Activated CD8-positive, alpha-beta T cell treated with anti-CD3 and anti-CD28 coated beads for 36 hours (primary cell): ENCODE measurements around the gene INPP4B. TPM values are rescaled to one million over a fixed set of nuclear protein-coding genes. Genes with fewer than 3 reads are reported as not detected.

ENCODE experiments used
- ATAC-seq: fragments of 200-7000 bp; cut with Tn5 transposase; one replicate; pipeline ENCODE4 v1.10.0; 2021; ENCODE audit warnings: mild to moderate bottlenecking, moderate library complexity
- CTCF ChIA-PET: fragments of 350-600 bp; sonication (Branson Sonifier 250); formaldehyde crosslinking; loops from one replicate; lab custom pipeline; 2021; ENCODE audit warnings: antibody characterized with exemption; lab: Charles Lee
- POLR2A ChIA-PET: fragments of 350-600 bp; sonication (Branson Sonifier 250); formaldehyde crosslinking; loops from one replicate; lab custom pipeline; 2021; ENCODE audit warnings: antibody characterized with exemption; lab: Charles Lee
- DNase-seq: peaks from one replicate; pipeline ENCODE4 v3.0.0-alpha.2; 2020
- H3K27ac Mint-ChIP-seq: one replicate; pipeline ENCODE4 v1.8.0; 2021; ENCODE audit warnings: mild to moderate bottlenecking, mixed read lengths
- H3K27me3 Mint-ChIP-seq: one replicate; pipeline ENCODE4 v1.8.0; 2021; ENCODE audit warnings: mixed read lengths
- H3K36me3 Mint-ChIP-seq: one replicate; pipeline ENCODE4 v1.8.0; 2021; ENCODE audit warnings: low read depth, mixed read lengths
- H3K4me1 Mint-ChIP-seq: one replicate; pipeline ENCODE4 v1.8.0; 2021; ENCODE audit warnings: low read depth, mixed read lengths
- H3K4me3 Mint-ChIP-seq: one replicate; pipeline ENCODE4 v1.8.0; 2021; ENCODE audit warnings: mild to moderate bottlenecking, moderate library complexity, mixed read lengths
- H3K9me3 Mint-ChIP-seq: one replicate; pipeline ENCODE4 v1.8.0; 2021; ENCODE audit warnings: mixed read lengths
- intact Hi-C: fragments of 100-400 bp; cut with micrococcal nuclease; formaldehyde crosslinking; loops from one replicate; pipeline ENCODE4 v1.10.0; 2022
- total RNA-seq, 2 experiments: library from RNA; stranded (reverse); gene quantifications; one replicate each; pipeline ENCODE4 v1.2.3, GENCODE V29; 2021
- TF ChIP-seq, protein P1 (sequence below): fragments of 200-600 bp; IDR thresholded peaks from one replicate; pipeline ENCODE4 v1.8.0; 2022; ENCODE audit warnings: antibody characterized with exemption, mild to moderate bottlenecking

Gene INPP4B
- total RNA-seq, 2 experiments from 2014 or later: 46.1 to 46.9 TPM

DNA sequence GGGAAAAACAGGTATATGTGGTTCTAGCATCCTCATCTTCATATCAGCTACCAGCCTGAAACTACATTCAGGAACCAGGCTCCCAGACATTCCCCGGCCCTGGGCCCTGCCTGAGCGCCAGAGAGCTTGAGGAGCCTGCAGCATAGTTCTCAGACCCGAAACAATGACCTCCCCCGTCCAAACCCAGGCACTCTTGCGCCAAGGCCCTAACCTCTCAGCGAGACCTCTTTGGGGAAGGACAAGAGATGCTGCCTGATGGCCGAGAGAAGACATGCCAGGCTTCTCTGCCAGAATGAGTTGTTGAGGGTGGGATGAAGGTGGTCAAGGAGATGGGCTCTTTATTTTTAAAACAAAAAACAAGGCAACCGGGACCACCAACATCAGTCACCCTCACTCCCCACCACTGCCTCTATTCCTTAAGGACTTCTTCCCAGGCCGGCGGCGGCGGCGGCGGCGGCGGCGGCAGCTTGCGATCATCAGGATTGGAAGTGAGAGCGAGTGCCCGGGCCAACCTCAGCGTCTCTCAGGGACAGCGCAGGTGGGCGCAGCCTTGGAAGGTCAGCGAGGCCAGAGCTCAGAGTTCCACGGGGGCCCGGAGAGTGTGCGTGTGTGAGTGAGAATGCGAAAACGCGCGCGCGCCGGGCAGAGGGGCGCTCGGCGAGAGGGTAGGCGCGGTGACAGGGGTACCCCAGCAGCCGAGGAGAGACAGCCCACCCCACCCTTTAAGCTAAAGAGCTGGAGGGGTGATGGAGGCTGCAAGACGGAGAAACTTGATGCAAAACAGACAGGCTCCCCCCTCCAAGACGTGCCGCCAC is 601 bp downstream of the INPP4B start:
- ATAC-seq (peak; percentile 4), DNase-seq (peak; percentile 2)
- no peak overlapping the region for H3K27ac Mint-ChIP-seq
- TF ChIP-seq, protein P1, sequence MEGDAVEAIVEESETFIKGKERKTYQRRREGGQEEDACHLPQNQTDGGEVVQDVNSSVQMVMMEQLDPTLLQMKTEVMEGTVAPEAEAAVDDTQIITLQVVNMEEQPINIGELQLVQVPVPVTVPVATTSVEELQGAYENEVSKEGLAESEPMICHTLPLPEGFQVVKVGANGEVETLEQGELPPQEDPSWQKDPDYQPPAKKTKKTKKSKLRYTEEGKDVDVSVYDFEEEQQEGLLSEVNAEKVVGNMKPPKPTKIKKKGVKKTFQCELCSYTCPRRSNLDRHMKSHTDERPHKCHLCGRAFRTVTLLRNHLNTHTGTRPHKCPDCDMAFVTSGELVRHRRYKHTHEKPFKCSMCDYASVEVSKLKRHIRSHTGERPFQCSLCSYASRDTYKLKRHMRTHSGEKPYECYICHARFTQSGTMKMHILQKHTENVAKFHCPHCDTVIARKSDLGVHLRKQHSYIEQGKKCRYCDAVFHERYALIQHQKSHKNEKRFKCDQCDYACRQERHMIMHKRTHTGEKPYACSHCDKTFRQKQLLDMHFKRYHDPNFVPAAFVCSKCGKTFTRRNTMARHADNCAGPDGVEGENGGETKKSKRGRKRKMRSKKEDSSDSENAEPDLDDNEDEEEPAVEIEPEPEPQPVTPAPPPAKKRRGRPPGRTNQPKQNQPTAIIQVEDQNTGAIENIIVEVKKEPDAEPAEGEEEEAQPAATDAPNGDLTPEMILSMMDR: no peak
- CTCF ChIA-PET: interaction anchor here (0.9 to 1.6 kb wide), 6 partner anchors 11 to 562 kb away, joined by 3 to 4 read pairs (median 4); no protein-coding TSS in a partner anchor
- peaks cover 30% of the 10 kb centered on the region for H3K27me3 Mint-ChIP-seq
- POLR2A ChIA-PET: interaction anchor here (0.5 kb wide), 1 partner anchor 290 kb away, joined by 3 read pairs; no protein-coding TSS in a partner anchor
- peaks cover 5% of the 10 kb centered on the region for H3K4me1 Mint-ChIP-seq
- H3K4me3 Mint-ChIP-seq: peak overlapping the region; percentile 83
- no peaks in the 10 kb centered on the region for H3K9me3 Mint-ChIP-seq
- intact Hi-C loops: loop anchor here (2.0 to 10.0 kb wide), 4 partner anchors 121 to 719 kb away; no protein-coding TSS in a partner anchor
- H3K36me3 Mint-ChIP-seq: no peaks in the 10 kb centered on the region

DNA sequence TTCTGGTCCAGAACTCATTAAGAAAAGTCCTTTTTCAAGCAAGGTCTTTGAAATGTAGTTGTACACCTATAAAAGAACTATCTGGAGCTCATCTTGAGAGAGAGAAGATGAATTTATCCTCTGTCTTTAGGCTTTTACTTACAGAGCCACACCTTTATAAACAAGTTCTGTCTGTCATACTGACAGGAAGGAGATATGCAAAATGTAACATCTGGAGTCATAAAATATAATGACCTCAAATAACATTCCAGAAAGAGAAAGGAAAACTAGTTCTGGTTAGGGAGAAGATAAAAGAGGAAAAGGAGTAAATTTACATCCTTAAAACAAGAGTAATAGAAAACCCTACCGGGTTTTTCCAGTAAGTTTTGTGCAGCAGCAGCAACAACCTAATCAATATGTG is 1.3 kb downstream of the INPP4B start:
- Mint-ChIP-seq H3K27ac (no peak overlapping the region), H3K27me3 (peaks cover 30% of the 10 kb centered on the region), H3K4me1 (peaks cover 5% of the 10 kb centered on the region), H3K9me3 (no peaks in the 10 kb centered on the region), H3K4me3 (peak overlapping the region; percentile 83), H3K36me3 (no peaks in the 10 kb centered on the region)
- DNase-seq (no peak), ATAC-seq (no peak)
- POLR2A ChIA-PET: interaction anchor here (0.8 kb wide), 1 partner anchor 428 kb away, joined by 3 read pairs; no protein-coding TSS in a partner anchor
- CTCF ChIA-PET: interaction anchor here (0.9 to 1.6 kb wide), 4 partner anchors 11 to 492 kb away, joined by 3 to 7 read pairs (median 4); no protein-coding TSS in a partner anchor
- TF ChIP-seq, protein P1: no peak
- intact Hi-C loops: loop anchor here (10.0 kb wide), 3 partner anchors 120 to 560 kb away; no protein-coding TSS in a partner anchor

DNA sequence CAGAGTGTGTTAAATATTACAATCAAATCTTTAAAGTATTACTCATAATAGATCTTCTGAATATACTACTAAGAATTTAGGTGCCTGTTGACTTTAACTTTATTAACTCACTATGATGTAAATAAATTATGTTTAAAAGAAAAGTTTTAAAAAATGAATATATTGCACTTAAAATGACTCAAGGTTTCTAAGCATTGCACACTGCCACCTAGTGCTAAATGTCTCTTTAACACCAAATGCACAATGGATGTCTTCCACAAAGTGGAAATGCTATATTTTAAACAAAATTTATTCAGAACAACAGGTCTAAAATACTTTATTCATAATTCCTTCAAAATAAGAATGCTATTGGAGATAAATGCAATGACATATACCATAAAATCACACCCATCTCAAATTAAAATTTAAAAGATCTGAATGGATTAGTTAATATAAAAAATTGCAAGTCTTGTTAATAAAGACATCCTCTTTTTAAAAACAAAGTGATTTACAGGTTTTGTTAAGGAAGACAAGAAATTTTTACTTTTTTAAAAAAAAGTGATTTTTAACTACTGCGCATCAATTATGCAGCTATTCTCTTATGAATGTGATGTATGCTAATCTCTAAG is 5.5 kb downstream of the INPP4B start:
- ATAC-seq (no peak), DNase-seq (peak; percentile 31)
- intact Hi-C loops: loop anchor here (10.0 kb wide), 3 partner anchors 116 to 556 kb away; no protein-coding TSS in a partner anchor
- POLR2A ChIA-PET: no interaction called here
- Mint-ChIP-seq H3K9me3 (no peaks in the 10 kb centered on the region), H3K36me3 (no peaks in the 10 kb centered on the region), H3K4me3 (no peak overlapping the region), H3K27ac (no peak overlapping the region), H3K4me1 (peaks cover 3% of the 10 kb centered on the region), H3K27me3 (peaks cover 15% of the 10 kb centered on the region)
- TF ChIP-seq, protein P1: peak; percentile 76
- CTCF ChIA-PET: interaction anchor here (0.9 to 1.3 kb wide), 4 partner anchors 14 to 714 kb away, joined by 3 to 4 read pairs (median 4); no protein-coding TSS in a partner anchor

DNA sequence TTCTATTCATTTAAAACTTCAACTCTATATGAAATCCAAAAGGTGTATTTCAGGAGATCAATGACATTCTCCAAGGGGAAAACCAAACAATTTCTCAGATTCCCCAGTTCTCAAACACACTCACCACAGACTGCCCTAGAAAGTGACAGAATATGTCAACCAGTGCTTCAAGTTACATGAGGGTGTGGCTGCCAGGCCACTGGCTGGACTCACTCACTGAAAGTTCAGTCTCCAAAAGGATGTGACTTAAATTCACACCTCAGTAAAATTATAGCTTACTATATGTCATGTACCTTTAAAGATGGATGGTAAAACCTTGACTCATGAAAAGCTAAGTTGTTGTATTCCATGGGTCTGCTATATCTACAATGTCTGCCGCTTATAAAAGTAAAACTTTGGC is 7.3 kb downstream of the INPP4B start:
- intact Hi-C loops: no loop called here
- DNase-seq (peak; percentile 4), ATAC-seq (peak; percentile 58)
- no peak overlapping the region for H3K4me3 Mint-ChIP-seq
- TF ChIP-seq, protein P1: no peak
- H3K9me3 Mint-ChIP-seq: no peaks in the 10 kb centered on the region
- POLR2A ChIA-PET: no interaction called here
- H3K4me1 Mint-ChIP-seq: no peaks in the 10 kb centered on the region
- peaks cover 4% of the 10 kb centered on the region for H3K27me3 Mint-ChIP-seq
- H3K27ac Mint-ChIP-seq: no peak overlapping the region
- CTCF ChIA-PET: no interaction called here
- no peaks in the 10 kb centered on the region for H3K36me3 Mint-ChIP-seq
